ENCODE measurements around the gene ZNF205.
"Not testable (repeated sequence)": the region's sequence is repeated elsewhere in the genome, so short reads cannot be mapped to it uniquely, and the experiment has no call there.

The ZNF205 gene

GRCh38 chr16:3112058-3112880 is at the start of gene ZNF205:
Gene ZNF205, plus strand, starts transcription at chr16:3112586. Its CDS starts 845 bp downstream, at chr16:3113431.
- no peak for DNase-seq (ENCODE audit: low read depth in 2 of 2)

DNA sequence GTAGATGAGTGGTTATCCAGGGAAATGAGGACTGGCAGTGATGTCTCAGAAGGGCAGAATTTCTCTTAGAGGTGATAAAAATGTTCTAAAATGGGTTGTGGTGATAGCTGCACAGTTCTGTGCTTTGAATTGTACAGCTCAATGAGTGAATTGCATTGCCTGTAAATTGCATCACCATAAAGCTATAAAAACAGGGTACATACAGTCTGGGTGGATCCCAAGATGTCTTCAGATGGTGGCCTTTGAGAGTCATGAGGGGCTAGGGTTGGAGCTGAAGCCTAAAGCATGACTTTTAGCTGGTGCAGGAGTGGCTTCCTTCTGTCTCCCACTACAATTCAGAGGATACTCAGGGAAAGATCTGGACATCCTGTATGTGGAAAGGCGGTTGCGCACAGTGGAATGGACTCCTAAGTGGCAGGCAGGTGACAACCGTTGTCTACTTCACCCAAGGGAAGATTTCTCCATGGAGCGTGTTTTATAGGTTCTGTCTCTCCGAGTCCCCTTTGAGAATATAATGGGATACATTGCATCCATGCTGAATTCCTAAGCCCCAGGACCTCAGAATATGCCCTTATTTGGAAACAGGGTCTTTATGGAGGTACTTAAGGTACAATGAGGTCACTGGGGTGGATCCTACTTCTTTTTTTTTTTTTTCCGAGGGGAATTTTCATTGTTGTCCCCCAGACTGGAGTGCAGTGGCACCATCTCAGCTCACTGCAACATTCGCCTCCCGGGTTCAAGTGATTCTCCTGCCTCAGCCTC is 48.6 kb upstream of the ZNF205 start:
- DNase-seq (ENCODE audit: low read depth in 2 of 2): no peak

DNA sequence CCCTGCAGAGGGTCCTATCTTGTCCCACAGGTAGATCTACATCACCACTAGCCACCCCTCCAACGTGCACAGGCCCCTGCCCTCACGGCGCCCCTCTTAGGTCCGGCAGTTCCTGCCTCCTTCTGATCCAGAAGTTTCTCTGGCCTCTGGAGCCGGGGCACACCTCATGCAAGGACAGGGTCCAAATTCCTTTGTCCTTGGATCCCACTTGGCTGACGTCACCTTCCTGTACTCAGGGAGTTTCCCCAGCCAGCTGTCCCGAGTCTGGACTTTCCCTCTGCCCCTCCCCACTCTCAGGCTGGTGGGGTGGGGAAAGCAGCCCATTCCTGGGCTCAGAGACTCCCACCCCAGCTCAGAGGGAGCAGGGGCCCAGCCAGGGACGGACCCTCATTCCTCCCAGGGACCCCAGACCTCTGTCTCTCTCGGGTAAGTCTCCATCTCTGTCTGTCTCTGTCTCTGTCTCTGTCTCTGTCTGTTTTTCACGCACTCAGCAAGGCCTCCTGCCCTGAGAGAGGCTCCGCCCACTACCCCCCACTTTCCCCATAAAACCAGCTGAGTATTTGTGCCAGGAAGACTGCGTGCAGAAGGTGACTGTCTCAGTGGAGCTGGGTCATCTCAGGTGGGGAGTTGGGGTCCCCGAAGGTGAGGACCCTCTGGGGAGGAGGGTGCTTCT is 47.2 kb upstream of the ZNF205 start, which contains the start of gene IL32:
TSS of gene IL32 (plus strand) at position 572 of the 673 bp plus-strand sequence. CDS start 172 bp downstream, outside the sequence.
- DNase-seq (ENCODE audit: low read depth in 2 of 2): peak in 1 of 2 donors; percentile 72

- DNase-seq (ENCODE audit: low read depth in 2 of 2): no peak
Observed at GRCh38 chr16:3065742-3066439, 46.5 kb upstream of the ZNF205 start.

DNA sequence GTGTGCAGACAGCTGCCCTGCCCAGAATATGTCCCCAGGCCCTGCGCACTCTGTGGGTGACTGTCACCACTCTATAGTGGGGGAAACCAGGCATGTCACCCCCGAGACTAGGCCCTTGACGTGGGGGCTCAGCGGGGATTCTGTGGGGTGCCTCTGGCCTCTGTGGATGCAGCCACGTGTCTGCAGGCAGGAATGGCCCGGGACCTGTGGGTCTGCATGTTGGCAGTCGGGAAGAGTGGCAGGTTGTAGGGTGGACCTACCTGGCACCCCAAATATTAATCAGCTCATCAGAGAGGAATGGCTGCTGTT is 46.0 kb upstream of the ZNF205 start:
- DNase-seq (ENCODE audit: low read depth in 2 of 2): no peak

DNA sequence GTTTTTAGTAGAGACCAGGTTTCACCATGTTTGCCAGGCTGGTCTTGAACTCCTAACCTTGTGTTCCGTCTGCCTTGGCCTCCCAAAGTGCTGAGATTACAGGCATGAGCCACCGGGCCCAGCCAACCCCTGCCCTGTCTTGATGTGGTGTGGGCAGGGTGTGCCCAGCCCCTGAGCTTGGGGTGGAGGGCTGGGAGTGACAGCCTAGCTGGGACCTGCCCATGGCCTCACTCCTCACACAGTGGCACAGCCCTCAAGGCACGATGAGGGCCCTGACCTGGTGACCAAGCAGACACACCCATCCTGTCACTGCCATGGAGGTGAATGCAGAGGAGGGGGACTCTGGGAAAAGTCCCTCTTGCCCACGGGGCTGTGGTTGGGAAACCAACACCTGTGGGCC is 43.9 kb upstream of the ZNF205 start:
- DNase-seq (ENCODE audit: low read depth in 2 of 2): no peak

DNA sequence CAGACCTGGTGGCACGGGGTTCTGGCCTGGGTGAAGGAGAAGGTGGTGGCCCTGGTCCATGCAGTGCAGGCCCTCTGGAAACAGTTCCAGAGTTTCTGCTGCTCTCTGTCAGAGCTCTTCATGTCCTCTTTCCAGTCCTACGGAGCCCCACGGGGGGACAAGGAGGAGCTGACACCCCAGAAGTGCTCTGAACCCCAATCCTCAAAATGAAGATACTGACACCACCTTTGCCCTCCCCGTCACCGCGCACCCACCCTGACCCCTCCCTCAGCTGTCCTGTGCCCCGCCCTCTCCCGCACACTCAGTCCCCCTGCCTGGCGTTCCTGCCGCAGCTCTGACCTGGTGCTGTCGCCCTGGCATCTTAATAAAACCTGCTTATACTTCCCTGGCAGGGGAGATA is 43.2 kb upstream of the ZNF205 start:
- DNase-seq (ENCODE audit: low read depth in 2 of 2): not testable (repeated sequence)

GRCh38 chr16:3070608-3071111 is 41.7 kb upstream of the ZNF205 start:
- DNase-seq (ENCODE audit: low read depth in 2 of 2): no peak

GRCh38 chr16:3071655-3072054 is 40.7 kb upstream of the ZNF205 start:
- DNase-seq (ENCODE audit: low read depth in 2 of 2): no peak

DNA sequence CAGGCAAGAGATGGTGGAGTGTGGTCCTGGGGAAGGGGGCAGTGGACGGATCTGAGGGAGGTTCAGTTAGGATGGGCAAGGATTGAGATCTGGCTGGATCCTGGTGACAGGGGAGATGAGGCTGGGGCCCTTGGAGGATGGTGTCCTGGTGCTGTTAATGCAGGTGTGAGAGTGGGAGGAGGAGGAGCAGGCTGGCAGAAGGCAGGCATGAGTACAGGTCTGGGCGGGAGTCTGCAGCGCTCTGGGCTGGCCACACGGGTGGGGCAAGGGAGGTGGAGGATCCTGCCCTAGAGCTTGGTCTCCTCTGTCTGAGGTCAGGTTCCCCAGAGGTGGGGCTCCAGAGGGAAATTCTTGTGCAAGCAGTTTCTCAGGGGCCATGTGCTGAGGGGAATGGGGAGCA is 40.2 kb upstream of the ZNF205 start:
- DNase-seq (ENCODE audit: low read depth in 2 of 2): not testable (repeated sequence)

GRCh38 chr16:3072576-3073263 is 39.7 kb upstream of the ZNF205 start:
- DNase-seq (ENCODE audit: low read depth in 2 of 2): not testable (repeated sequence)

DNA sequence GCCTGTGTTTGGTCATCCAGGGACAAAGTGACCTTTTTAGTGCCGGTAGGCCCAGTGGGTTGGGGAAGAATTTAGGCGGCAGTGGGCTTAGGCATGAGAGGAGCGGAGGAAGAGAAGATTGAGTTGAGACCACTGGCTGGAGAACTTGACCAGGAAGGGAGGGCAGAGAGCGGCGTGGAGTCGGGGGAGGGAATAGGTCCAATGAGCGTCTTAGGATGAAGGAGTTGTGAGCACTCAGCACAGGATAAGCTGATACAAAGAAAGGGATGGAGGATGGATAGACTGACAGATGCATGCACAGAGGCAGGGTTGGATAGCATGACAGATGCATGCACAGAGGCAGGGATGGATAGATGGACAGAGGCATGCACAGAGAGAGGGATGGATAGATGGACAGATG is 38.9 kb upstream of the ZNF205 start:
- DNase-seq (ENCODE audit: low read depth in 2 of 2): no peak

GRCh38 chr16:3074860-3075522 is 37.4 kb upstream of the ZNF205 start:
- peak; percentile 77 for DNase-seq (ENCODE audit: low read depth in 2 of 2)

DNA sequence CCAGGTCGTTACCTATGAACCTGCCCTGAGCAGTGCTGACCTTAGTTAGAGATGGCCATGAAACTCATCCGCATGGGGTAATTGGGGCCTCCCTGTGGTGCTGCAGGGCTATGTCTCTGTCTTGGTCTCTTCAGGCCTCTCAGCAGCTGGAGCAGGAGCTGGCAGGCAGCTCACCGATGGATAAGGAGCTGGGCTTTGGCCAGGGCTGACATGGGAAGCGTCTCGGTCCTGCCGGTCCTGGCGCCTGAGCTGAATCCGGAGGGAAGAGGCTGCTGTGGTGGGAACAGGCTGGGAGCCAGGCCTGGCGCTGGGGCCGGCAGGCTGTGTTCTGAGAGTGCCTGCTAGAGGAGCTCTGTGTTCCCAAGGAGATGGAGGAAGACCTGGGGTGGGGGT is 36.9 kb upstream of the ZNF205 start:
- no peak for DNase-seq (ENCODE audit: low read depth in 2 of 2)

- DNase-seq (ENCODE audit: low read depth in 2 of 2): not testable (repeated sequence)
Observed at GRCh38 chr16:3075946-3076345, 36.4 kb upstream of the ZNF205 start.

GRCh38 chr16:3076577-3076976 is 35.8 kb upstream of the ZNF205 start:
- DNase-seq (ENCODE audit: low read depth in 2 of 2): no peak

DNA sequence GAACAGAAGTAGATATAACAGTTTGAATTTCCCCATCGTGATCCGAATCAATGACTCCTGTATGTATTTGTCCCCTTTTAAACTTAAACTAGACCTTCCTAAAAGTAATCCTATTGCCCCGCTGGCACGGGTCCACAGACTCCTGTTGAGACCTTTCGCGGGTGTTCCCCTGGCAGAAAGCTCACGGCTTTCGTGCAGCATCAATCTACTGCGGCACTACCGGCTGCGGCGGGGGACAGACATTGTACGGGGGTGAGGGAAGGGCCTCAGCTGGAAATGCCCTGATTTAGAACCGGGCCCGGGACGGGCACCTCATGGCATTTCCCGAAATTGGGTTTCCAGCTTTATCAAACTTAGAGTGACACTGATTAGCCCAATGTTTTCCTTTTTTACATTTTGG is 32.4 kb upstream of the ZNF205 start:
- DNase-seq (ENCODE audit: low read depth in 2 of 2): no peak

DNA sequence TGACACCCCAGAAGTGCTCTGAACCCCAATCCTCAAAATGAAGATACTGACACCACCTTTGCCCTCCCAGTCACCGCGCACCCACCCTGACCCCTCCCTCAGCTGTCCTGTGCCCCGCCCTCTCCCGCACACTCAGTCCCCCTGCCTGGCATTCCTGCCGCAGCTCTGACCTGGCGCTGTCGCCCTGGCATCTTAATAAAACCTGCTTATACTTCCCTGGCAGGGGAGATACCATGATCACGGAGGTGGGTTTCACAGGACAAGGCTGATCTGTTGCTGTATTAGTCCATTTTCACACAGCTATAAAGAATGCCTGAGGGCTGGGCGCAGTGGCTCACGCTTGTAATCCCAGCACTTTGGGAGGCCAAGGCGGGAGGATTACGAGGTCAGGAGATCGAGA is 30.4 kb upstream of the ZNF205 start:
- DNase-seq (ENCODE audit: low read depth in 2 of 2): not testable (repeated sequence)

DNA sequence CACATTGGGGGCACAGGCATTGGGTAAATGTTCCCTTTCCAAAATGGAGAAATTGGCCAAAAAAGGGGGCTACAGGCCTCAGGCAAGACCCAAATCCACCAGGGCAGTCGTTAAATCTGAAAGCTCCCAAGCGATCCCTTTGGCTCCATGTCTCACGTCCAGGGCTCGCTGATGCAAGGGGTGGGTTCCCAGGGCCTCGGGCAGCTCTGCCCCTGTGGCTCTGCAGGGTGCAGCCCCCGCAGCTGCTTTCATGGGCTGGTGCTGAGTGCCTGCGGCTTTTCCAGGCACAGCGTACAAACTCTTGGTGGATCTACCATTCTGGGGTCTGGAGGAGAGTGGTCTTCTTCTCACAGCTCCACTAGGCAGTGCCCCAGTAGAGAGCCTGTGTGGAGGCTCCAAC is 29.0 kb upstream of the ZNF205 start:
- DNase-seq (ENCODE audit: low read depth in 2 of 2): not testable (repeated sequence)

DNA sequence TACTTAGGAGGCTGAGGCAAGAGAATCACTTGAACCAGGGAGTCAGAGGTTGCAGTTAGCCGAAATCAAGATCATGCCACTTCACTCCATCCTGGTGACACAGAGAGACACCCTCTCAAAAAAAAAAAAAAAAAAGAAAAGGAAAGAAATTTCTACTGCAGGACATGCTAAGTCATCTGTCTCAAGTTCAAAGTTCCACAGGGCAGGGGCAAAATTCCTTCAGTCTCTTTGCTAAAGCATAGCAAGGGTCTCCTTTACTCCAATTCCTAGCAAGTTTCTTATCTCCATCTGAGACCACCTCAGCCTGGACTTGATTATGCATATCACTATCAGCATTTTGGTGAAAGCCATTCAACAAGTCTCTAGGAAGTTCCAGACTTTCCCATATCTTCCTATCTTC is 27.9 kb upstream of the ZNF205 start:
- DNase-seq (ENCODE audit: low read depth in 2 of 2): no peak
